Skeletal muscle satellite cell (primary cell): Measurements from ENCODE around the gene VPS51.

ENCODE experiments used
- H3K27me3 ChIP-seq: 2 replicates; pipeline ENCODE4 v1.7.0; 2013; ENCODE audit warnings: low read length; ENCODE audit not compliant: control insufficient read depth, insufficient read depth
- H3K36me3 ChIP-seq: 2 replicates; pipeline ENCODE4 v1.7.0; 2013; ENCODE audit warnings: mild to moderate bottlenecking, control low read depth, low read length; ENCODE audit not compliant: insufficient read depth
- H3K4me1 ChIP-seq: 2 replicates; pipeline ENCODE4 v1.7.0; 2013; ENCODE audit warnings: low read length; ENCODE audit not compliant: control insufficient read depth, insufficient read depth
- H3K4me2 ChIP-seq: 2 replicates; pipeline ENCODE4 v1.7.0; 2013; ENCODE audit warnings: mild to moderate bottlenecking, low read length
- H3K4me3 ChIP-seq: 2 replicates; pipeline ENCODE4 v1.7.0; 2013; ENCODE audit warnings: low read length
- H3K9ac ChIP-seq: 2 replicates; pipeline ENCODE4 v1.7.0; 2013; ENCODE audit warnings: mild to moderate bottlenecking, low read depth, low read length, moderate library complexity
- H3K9me3 ChIP-seq: replicated peaks from 2 replicates; pipeline ENCODE4 v1.7.0; 2013; ENCODE audit warnings: mild to moderate bottlenecking, control low read depth, low read length

Gene VPS51

DNA sequence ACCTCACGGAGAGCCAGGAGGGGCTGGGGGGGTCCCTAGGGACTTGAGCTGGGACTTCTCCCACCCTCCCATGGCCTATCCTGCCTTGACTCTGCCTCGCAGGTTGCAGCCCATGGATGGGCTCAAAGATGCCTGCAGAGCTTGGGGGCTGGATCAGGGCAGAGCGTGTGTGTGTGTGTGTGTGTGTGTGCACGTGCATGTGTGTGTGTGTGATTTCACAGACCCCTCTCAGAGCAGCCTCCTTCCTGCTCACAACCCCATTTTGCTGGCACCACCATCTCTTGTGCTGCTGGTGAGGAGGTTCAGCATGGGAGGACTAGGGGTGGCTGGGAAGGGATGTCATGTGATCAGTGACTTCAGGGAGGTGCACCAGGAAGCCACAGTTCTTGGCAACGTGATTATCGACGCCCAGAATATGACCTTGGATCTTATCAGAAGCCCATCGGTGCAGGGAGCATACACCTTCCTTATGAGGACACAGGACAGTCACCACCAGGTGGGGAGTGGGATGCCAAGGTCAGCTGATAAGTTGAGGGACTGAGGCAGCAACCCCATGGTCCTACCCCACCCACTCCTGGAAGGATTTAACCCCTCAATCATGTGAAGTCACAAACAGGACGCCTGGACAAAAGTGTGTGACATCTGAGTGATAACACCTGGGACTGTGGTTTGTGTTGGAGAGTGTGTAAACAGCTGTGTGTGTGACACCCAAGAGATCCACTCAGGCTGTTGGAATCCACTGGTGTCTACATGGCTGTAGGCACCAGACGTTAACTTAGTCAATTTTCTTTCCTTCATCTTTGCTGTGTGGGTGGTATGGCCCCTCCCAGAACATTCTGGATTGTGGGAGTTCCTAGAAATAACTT, 35.8 kb upstream of the VPS51 start:
- Histone ChIP-seq H3K4me1 (no peaks in the 10 kb centered on the region), H3K36me3 (no peaks in the 10 kb centered on the region), H3K9me3 (no peaks in the 10 kb centered on the region), H3K27me3 (peaks cover 4% of the 10 kb centered on the region), H3K4me3 (no peak overlapping the region), H3K9ac (no peak overlapping the region), H3K4me2 (no peak overlapping the region)

DNA sequence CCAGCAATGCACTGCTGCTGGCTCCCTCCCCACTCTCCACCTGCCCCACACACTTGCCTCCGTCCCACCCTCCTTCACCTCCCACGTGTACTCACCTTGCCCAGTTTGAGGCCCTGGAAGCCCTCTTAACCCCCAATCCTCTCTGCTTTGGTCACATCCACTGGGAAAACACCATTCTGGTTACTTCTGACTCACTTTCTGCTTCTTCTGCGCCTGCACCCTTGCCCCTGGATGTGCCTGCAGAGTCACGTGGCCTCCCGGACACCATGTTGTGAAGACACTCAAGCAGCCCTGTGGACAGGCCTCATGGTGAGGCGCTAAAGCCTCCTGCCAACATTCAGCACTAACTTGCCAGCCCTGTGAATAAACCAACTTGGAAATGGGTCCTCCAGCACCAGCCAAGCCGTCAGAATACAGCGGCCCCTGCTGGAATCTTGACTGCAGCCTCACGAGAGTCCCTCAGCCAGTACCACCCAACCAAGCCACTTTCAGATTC, 35.1 kb upstream of the VPS51 start:
- Histone ChIP-seq H3K4me3 (no peak overlapping the region), H3K4me2 (no peak overlapping the region), H3K9ac (no peak overlapping the region), H3K9me3 (no peaks in the 10 kb centered on the region), H3K27me3 (peaks cover 4% of the 10 kb centered on the region), H3K36me3 (no peaks in the 10 kb centered on the region), H3K4me1 (no peaks in the 10 kb centered on the region)

DNA sequence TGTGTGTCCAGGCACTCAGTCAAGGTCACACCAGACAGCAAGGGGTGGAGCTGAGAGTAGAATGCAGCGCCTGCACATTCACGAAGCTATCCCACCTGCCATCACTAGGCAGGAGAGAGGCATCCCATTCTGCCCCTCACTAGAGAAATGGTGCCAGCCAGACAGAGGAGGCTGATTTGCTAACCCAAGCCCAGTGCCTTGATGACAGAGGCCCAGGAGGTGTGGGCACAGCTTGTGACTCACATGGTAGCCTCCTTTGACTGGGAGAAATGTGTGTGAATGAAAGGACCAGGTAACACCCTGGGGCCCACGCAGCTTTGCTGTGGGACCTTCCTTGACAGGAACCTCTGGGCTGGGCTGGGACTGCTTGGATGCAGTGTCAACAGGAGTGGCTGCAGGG, 32.5 kb upstream of the VPS51 start:
- Histone ChIP-seq H3K27me3 (peaks cover 3% of the 10 kb centered on the region), H3K9me3 (no peaks in the 10 kb centered on the region), H3K4me2 (no peak overlapping the region), H3K36me3 (no peaks in the 10 kb centered on the region), H3K4me3 (no peak overlapping the region), H3K4me1 (no peaks in the 10 kb centered on the region), H3K9ac (no peak overlapping the region)

DNA sequence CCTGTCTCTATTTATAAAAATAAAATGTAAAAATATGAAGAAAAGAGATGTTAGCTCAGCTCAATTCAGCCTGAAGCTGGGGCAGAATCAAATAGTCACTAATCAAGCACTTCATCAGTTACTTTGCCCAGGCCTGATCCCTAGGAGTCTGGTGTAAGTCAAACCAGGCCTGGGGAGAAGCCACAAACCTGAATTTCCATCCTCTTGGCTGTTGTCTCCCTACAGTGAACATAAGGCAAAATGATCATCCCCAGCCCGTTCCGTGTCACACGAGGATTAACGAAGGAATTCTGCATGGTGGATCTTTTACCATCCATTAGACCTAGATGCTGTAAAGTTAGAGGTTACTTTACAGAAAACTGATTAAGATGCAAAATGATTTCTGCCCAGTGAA, 31.2 kb upstream of the VPS51 start:
- Histone ChIP-seq H3K4me3 (no peak overlapping the region), H3K4me1 (no peaks in the 10 kb centered on the region), H3K27me3 (no peaks in the 10 kb centered on the region), H3K9ac (no peak overlapping the region), H3K4me2 (no peak overlapping the region), H3K36me3 (no peaks in the 10 kb centered on the region), H3K9me3 (no peaks in the 10 kb centered on the region)

DNA sequence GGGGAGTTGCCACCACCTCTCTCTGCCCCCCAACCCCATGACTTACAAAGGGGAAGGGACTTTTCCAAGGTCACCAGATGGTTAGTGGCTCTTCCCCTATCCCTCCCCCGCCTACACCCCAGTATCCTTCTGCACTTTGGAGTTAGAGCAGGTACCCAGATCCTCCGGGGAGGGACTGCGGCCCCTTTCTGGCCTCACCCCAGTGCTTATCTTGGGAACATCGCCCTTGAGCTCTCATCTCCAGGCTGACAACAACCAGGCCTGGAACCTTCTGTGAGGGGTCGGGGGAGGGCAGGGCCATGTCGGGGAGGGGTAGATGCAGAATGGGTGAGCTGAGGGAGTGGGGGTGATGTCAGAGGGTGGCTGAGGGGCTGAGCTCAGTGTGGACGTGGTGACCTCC, 30.2 kb upstream of the VPS51 start:
- Histone ChIP-seq H3K4me2 (no peak overlapping the region), H3K4me3 (no peak overlapping the region), H3K27me3 (no peaks in the 10 kb centered on the region), H3K9ac (no peak overlapping the region), H3K4me1 (no peaks in the 10 kb centered on the region), H3K9me3 (no peaks in the 10 kb centered on the region), H3K36me3 (no peaks in the 10 kb centered on the region)

DNA sequence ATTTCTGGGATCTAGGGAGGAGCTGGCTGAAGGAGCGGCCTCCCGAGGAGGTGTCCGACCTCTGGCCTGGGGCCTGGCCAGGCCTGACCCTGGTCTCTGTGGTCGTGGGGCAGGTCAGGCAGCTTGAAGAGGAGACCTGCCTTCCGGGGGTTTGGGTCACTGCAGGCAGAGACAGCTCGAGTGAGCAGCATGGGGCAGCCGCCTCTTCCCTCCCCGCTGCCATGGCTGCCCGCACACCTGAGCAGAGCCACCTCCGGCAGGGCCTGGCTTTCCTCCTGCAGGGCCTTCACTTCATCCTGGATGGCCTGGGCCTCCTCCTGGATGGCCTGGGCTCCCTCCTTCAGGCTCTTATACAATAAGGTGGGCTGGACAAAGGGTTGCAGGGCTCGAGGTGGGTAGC, 29.7 kb upstream of the VPS51 start:
- no peak overlapping the region for H3K4me3 ChIP-seq
- H3K4me2 ChIP-seq, result no peak overlapping the region
- H3K36me3 ChIP-seq, result no peaks in the 10 kb centered on the region
- no peaks in the 10 kb centered on the region for H3K27me3 ChIP-seq
- H3K4me1 ChIP-seq, result no peaks in the 10 kb centered on the region
- H3K9me3 ChIP-seq, result no peaks in the 10 kb centered on the region
- no peak overlapping the region for H3K9ac ChIP-seq

DNA sequence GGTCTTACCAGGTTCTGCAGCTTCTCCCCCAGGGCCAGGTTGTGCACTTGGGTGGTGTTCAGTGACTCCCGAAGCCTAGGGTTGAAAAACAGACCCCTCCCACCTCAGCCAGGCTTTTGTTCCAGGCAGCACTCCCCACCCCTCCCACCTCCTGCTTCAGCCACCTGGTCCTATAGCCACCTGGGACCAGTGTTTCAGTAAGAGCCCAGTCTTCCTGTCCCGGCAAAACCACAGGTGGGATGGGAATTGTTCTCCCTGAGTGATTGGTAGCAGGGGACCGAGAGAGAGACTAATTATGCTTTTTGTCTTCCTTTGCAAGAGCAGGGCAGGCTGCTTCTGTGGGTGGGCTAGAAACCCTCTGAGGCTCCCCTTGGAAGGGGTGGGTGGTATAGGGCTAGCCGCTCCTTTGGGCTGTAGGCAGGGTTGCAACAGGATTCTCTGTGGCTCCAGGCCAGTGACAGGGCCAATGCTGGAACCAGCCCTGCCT, 29.2 kb upstream of the VPS51 start:
- Histone ChIP-seq H3K9ac (no peak overlapping the region), H3K4me1 (no peaks in the 10 kb centered on the region), H3K27me3 (no peaks in the 10 kb centered on the region), H3K9me3 (no peaks in the 10 kb centered on the region), H3K36me3 (no peaks in the 10 kb centered on the region), H3K4me3 (no peak overlapping the region), H3K4me2 (no peak overlapping the region)

DNA sequence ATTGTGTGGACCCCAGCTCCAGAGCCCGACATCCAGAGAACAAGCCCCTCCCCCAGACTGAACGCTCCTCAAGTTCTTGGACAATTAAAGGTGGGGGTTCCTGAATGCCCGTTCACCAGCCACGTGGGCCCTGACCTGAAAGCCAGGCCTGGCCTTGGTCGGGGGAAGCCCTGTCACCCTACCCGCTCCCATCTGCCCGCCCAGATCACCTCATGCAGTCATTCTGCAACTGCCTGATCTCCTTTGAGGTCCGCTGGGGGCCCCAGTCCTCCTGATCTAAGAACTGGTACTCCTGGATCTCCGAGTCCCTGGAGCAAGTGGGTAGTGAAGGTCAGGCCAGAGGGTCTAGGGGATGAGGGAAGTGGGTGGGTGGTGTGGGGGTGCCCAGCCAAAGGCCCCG, 28.6 kb upstream of the VPS51 start:
- Histone ChIP-seq H3K4me3 (no peak overlapping the region), H3K9me3 (no peaks in the 10 kb centered on the region), H3K4me2 (no peak overlapping the region), H3K9ac (no peak overlapping the region), H3K4me1 (no peaks in the 10 kb centered on the region), H3K36me3 (no peaks in the 10 kb centered on the region), H3K27me3 (no peaks in the 10 kb centered on the region)

DNA sequence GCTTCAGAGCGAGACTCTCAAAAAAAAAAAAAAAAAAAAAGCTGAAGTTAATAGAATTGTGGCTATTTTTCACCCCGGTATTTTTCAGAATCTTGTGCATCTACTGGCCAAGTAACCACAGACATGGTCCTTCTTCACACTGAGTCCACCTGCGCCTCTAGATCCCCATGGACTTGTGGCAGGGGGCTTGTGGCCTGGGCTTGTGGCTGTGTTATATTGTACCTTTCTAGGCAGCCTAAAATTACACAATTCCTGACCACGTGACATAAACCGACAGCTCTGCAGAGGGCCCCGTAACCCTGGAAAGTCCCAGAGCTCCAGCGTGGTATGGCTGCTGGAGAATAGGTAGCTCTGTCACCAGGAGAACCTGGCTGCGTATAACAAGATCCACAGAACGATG, 26.8 kb upstream of the VPS51 start:
- no peaks in the 10 kb centered on the region for H3K36me3 ChIP-seq
- no peak overlapping the region for H3K4me2 ChIP-seq
- H3K4me3 ChIP-seq, result no peak overlapping the region
- H3K4me1 ChIP-seq, result no peaks in the 10 kb centered on the region
- H3K9ac ChIP-seq, result no peak overlapping the region
- no peaks in the 10 kb centered on the region for H3K27me3 ChIP-seq
- no peaks in the 10 kb centered on the region for H3K9me3 ChIP-seq

DNA sequence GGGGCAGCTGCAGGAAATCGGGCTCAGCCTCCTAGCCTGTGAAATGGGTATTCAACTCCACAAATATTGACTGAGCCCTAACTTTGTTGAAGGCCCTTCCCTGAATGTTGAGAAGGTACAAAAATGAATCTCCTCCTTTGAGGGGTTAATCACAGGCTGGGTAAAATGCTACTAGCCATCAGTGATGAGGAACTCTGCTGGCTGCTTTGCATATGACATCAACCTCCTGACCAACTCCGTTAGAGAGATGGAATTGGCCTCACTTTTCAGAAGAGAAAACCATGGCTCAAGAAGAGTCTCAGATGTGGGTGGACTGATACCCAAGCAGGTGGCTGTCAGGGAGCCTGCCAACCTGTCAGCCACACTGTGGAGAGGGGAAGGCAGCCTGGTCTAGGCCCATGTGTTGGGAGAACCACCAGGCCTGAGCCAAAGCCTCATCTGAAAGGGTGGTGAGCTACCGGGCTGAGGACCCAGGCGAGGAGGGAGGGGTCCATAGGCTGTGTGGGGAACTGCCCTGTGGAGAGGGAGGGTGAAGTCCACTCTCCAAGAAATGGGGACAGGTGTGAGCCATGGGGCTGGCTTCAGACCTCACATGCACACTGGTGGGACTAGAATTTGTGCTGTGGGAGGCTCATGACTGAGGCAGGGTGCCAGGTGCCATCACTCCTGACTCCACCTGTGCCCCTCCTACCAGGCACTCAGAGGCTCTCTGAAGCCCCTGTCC, 23.9 kb upstream of the VPS51 start:
- H3K4me1 ChIP-seq, result no peaks in the 10 kb centered on the region
- H3K4me2 ChIP-seq, result no peak overlapping the region
- H3K4me3 ChIP-seq, result no peak overlapping the region
- no peaks in the 10 kb centered on the region for H3K27me3 ChIP-seq
- no peak overlapping the region for H3K9ac ChIP-seq
- no peaks in the 10 kb centered on the region for H3K36me3 ChIP-seq
- H3K9me3 ChIP-seq, result no peaks in the 10 kb centered on the region

DNA sequence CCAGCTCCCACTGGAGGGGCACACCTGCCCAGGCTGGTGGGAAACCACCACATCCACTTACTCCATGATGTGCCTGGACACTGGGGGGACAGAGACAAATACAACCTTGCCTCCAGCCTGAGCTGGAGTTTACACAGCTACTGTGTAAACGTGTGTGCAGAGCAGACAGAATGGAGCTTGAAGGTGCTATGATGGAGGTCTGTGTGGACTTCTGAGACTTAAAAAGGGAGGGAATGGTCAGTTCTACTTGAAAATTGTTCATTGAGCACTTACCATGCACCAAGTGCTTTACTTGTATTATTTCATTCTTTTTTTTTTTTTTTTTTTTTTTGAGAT, 23.4 kb upstream of the VPS51 start:
- no peaks in the 10 kb centered on the region for H3K36me3 ChIP-seq
- H3K9ac ChIP-seq, result no peak overlapping the region
- H3K9me3 ChIP-seq, result no peaks in the 10 kb centered on the region
- H3K4me3 ChIP-seq, result no peak overlapping the region
- no peak overlapping the region for H3K4me2 ChIP-seq
- H3K4me1 ChIP-seq, result no peaks in the 10 kb centered on the region
- H3K27me3 ChIP-seq, result no peaks in the 10 kb centered on the region
